HepG2 (cell line): ENCODE data around the gene PHKG2. TPM values are rescaled to one million over a fixed set of nuclear protein-coding genes. Genes with fewer than 3 reads are reported as not detected.

Experiments
- ATF3 ChIP-seq: sonication (generic); formaldehyde crosslinking; IDR thresholded peaks from 2 replicates; pipeline ENCODE4 v1.4.0; 2020; ENCODE audit warnings: missing genetic modification reagents
- CREM ChIP-seq, 2 experiments: sonication (generic) in 1 of 2; formaldehyde crosslinking in 1 of 2; IDR thresholded peaks; 2 replicates each; pipeline versions ENCODE4 v1.4.0 to v1.6.1; 2016 to 2020; ENCODE audit warnings: antibody characterized with exemption in 1 of 2, mild to moderate bottlenecking in 1 of 2, missing genetic modification reagents in 1 of 2
- GATAD2A ChIP-seq: IDR thresholded peaks from 2 replicates; pipeline ENCODE4 v1.6.1; 2016
- KLF11 ChIP-seq: IDR thresholded peaks from 2 replicates; pipeline ENCODE4 v1.6.1; 2016; ENCODE audit warnings: missing compliant biosample characterization
- MTF1 ChIP-seq: sonication (generic); formaldehyde crosslinking; IDR thresholded peaks from 2 replicates; pipeline ENCODE4 v1.5.0; 2020; ENCODE audit warnings: missing genetic modification reagents
- PHF8 ChIP-seq: sonication (generic); formaldehyde crosslinking; IDR thresholded peaks from 2 replicates; pipeline ENCODE4 v1.5.0; 2020; ENCODE audit warnings: missing genetic modification reagents
- REXO4 ChIP-seq: sonication (generic); formaldehyde crosslinking; IDR thresholded peaks from 2 replicates; pipeline ENCODE4 v1.8.0; 2022; ENCODE audit warnings: missing genetic modification reagents, mild to moderate bottlenecking, borderline replicate concordance
- ZBTB37 ChIP-seq: sonication (generic); formaldehyde crosslinking; IDR thresholded peaks from 2 replicates; pipeline ENCODE4 v1.4.0; 2020; ENCODE audit warnings: mild to moderate bottlenecking, missing genetic modification reagents
- ZBTB7A ChIP-seq: sonication (generic); formaldehyde crosslinking; IDR thresholded peaks from 2 replicates; pipeline ENCODE4 v1.8.0; 2022; ENCODE audit warnings: mild to moderate bottlenecking, missing genetic modification reagents
- ZNF720 ChIP-seq: sonication (generic); formaldehyde crosslinking; IDR thresholded peaks from 2 replicates; pipeline ENCODE4 v1.4.0; 2020; ENCODE audit warnings: missing genetic modification reagents
- ZNF768 ChIP-seq: sonication (generic); formaldehyde crosslinking; IDR thresholded peaks from 2 replicates; pipeline ENCODE4 v1.4.0; 2020; ENCODE audit warnings: missing genetic modification reagents
- polyA plus RNA-seq, 8 experiments: library from polyadenylated mRNA; depleted of rRNA in 3 of 8; stranded (reverse) in 7 of 8; unstranded in 1 of 8; fragments of >200 nt; fragmentation: Illumina TruSeq in 4 of 8; extraction: Trizol in 4 of 8; gene quantifications; 2 replicates each; pipeline versions ENCODE4 v1.2.1 to v1.2.3, GENCODE V29; 2011 to 2016; ENCODE audit warnings: low read depth in 4 of 8, missing spikeins in 1 of 8, mixed read lengths in 1 of 8; ENCODE audit not compliant: insufficient read depth in 1 of 8
- total RNA-seq, 5 experiments: library from RNA; depleted of rRNA; stranded (reverse); fragments of >200 nt; fragmentation: Illumina TruSeq; extraction: Trizol; gene quantifications; 2 replicates each; pipeline ENCODE4 v1.2.3, GENCODE V29; 2016; ENCODE audit warnings: low read depth in 1 of 5
- TF ChIP-seq, protein P1 (sequence below): IDR thresholded peaks from 2 replicates; pipeline ENCODE4 v1.6.1; 2012; ENCODE audit warnings: low read length, improper control_type of control experiment
- TF ChIP-seq, protein P2 (sequence below): sonication (generic); formaldehyde crosslinking; IDR thresholded peaks from one replicate; pipeline ENCODE4 v1.5.1; 2020; ENCODE audit warnings: mild to moderate bottlenecking, missing genetic modification reagents; ENCODE audit errors: not compliant biosample characterization

The PHKG2 gene
- total and polyA plus RNA-seq, 2 of the 13 experiments (the other 11 are each of a cell fraction or from before 2014, with no cell fraction given) = 37.4 to 42.1 TPM

DNA sequence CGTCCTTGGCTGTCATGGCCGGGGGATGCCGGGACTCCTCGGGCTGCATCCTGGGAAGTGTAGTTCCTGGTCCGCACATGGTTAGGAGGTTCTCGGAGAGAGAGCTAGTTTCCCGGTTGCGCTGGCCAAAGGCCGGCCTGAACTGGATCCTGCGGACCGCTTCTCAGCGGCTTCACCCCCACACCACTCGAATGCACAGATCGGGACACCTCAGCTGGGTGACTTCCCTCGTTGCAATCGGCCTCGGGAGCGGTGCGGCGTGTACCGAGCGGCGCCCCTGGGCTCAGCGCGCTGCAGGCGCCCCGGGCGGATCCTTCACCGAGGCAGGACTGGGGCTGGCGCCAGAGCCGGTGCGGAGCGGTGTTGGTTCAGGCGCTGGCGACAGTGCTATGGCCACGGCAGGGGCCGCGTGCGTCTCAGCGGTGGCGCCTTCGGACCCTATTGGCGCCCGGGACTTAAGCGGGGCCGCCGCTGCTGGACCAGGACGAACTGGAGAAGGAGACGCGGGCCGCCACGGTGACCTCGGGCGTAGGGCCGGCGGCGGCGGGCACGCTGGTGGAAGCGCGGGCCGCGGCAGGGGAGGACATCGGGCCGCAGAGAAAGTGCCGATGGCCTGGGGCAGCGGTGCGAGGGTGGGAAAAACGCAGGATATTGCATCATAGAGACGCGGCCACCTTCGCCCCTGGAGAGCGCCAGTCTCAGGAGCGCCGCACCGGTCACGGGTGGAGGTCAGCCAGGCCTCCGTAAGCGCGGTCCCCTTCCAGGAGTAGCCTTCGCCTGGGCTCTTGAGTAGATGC, 27.4 kb downstream of the PHKG2 start (continued):
- TF ChIP-seq ATF3 (CRISPR knock-in tag) = peak; percentile 91
- TF ChIP-seq, protein P1, sequence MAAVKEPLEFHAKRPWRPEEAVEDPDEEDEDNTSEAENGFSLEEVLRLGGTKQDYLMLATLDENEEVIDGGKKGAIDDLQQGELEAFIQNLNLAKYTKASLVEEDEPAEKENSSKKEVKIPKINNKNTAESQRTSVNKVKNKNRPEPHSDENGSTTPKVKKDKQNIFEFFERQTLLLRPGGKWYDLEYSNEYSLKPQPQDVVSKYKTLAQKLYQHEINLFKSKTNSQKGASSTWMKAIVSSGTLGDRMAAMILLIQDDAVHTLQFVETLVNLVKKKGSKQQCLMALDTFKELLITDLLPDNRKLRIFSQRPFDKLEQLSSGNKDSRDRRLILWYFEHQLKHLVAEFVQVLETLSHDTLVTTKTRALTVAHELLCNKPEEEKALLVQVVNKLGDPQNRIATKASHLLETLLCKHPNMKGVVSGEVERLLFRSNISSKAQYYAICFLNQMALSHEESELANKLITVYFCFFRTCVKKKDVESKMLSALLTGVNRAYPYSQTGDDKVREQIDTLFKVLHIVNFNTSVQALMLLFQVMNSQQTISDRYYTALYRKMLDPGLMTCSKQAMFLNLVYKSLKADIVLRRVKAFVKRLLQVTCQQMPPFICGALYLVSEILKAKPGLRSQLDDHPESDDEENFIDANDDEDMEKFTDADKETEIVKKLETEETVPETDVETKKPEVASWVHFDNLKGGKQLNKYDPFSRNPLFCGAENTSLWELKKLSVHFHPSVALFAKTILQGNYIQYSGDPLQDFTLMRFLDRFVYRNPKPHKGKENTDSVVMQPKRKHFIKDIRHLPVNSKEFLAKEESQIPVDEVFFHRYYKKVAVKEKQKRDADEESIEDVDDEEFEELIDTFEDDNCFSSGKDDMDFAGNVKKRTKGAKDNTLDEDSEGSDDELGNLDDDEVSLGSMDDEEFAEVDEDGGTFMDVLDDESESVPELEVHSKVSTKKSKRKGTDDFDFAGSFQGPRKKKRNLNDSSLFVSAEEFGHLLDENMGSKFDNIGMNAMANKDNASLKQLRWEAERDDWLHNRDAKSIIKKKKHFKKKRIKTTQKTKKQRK = no peak
- TF ChIP-seq ZBTB37 (CRISPR knock-in tag) = no peak
- peak; percentile 86; the same call in 1 of the 2 replicates for TF ChIP-seq KLF11 (CRISPR knock-in tag)
- peak; percentile 29; the same call in 1 of the 2 replicates for TF ChIP-seq MTF1 (CRISPR knock-in tag)
- TF ChIP-seq ZNF768 (CRISPR knock-in tag) = peak; percentile 74; the same call in 1 of the 2 replicates
- peak; percentile 20; the same call in 1 of the 2 replicates for TF ChIP-seq ZNF720 (CRISPR knock-in tag)
- TF ChIP-seq, protein P2, sequence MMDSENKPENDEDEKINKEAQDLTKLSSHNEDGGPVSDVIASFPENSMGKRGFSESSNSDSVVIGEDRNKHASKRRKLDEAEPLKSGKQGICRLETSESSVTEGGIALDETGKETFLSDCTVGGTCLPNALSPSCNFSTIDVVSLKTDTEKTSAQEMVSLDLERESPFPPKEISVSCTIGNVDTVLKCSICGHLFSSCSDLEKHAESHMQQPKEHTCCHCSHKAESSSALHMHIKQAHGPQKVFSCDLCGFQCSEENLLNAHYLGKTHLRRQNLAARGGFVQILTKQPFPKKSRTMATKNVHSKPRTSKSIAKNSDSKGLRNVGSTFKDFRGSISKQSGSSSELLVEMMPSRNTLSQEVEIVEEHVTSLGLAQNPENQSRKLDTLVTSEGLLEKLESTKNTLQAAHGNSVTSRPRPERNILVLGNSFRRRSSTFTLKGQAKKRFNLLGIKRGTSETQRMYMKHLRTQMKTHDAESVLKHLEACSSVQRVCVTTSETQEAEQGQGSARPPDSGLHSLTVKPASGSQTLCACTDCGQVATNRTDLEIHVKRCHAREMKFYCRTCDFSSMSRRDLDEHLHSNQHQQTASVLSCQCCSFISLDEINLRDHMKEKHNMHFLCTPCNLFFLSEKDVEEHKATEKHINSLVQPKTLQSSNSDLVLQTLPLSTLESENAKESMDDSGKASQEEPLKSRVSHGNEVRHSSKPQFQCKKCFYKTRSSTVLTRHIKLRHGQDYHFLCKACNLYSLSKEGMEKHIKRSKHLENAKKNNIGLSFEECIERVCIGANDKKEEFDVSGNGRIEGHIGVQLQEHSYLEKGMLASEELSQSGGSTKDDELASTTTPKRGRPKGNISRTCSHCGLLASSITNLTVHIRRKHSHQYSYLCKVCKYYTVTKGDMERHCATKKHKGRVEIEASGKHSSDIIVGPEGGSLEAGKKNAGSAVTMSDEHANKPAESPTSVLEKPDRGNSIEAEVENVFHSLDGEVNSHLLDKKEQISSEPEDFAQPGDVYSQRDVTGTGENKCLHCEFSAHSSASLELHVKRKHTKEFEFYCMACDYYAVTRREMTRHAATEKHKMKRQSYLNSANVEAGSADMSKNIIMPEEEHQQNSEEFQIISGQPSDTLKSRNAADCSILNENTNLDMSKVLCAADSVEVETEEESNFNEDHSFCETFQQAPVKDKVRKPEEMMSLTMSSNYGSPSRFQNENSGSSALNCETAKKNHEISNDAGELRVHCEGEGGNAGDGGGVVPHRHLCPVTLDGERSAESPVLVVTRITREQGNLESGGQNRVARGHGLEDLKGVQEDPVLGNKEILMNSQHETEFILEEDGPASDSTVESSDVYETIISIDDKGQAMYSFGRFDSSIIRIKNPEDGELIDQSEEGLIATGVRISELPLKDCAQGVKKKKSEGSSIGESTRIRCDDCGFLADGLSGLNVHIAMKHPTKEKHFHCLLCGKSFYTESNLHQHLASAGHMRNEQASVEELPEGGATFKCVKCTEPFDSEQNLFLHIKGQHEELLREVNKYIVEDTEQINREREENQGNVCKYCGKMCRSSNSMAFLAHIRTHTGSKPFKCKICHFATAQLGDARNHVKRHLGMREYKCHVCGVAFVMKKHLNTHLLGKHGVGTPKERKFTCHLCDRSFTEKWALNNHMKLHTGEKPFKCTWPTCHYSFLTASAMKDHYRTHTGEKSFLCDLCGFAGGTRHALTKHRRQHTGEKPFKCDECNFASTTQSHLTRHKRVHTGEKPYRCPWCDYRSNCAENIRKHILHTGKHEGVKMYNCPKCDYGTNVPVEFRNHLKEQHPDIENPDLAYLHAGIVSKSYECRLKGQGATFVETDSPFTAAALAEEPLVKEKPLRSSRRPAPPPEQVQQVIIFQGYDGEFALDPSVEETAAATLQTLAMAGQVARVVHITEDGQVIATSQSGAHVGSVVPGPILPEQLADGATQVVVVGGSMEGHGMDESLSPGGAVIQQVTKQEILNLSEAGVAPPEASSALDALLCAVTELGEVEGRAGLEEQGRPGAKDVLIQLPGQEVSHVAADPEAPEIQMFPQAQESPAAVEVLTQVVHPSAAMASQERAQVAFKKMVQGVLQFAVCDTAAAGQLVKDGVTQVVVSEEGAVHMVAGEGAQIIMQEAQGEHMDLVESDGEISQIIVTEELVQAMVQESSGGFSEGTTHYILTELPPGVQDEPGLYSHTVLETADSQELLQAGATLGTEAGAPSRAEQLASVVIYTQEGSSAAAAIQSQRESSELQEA (CRISPR knock-in tag) = peak; percentile 92
- TF ChIP-seq PHF8 (CRISPR knock-in tag) = peak; percentile 87
- TF ChIP-seq ZBTB7A (CRISPR knock-in tag) = no peak; the same call in 1 of the 2 replicates
- TF ChIP-seq GATAD2A (CRISPR knock-in tag) = peak; percentile 43; the same call in 1 of the 2 replicates
- TF ChIP-seq CREM (IDR thresholded peaks at IDR 0.05) = peak; percentile 87
- no peak for TF ChIP-seq CREM (CRISPR knock-in tag; IDR thresholded peaks at IDR 0.05)
- TF ChIP-seq REXO4 (CRISPR knock-in tag) = peak; percentile 79; the same call in 1 of the 2 replicates
